H9 (cell line): ENCODE measurements around the gene GLB1L. TPM values are rescaled to one million over a fixed set of nuclear protein-coding genes. Genes with fewer than 3 reads are reported as not detected.
A peak's percentile ranks its signal among the peaks of the same experiment; 100 is the strongest.

Source experiments
- DNase-seq: peaks from one replicate; pipeline ENCODE4 v3.0.0-alpha.2; 2017
- H2AFZ ChIP-seq: one replicate; pipeline ENCODE4 v1.6.1; 2013; ENCODE audit warnings: mild to moderate bottlenecking, low read length, control low read depth, moderate library complexity
- H2AK5ac ChIP-seq: 2 replicates; pipeline ENCODE4 v1.6.1; 2013; ENCODE audit warnings: low read length, control low read depth, mixed read lengths; ENCODE audit not compliant: insufficient read length
- H2BK120ac ChIP-seq: one replicate; pipeline ENCODE4 v1.6.1; 2013; ENCODE audit warnings: low read depth, mild to moderate bottlenecking, low read length, control low read depth, inconsistent platforms; ENCODE audit not compliant: poor library complexity, severe bottlenecking
- H2BK12ac ChIP-seq: 2 replicates; pipeline ENCODE4 v1.6.1; 2013; ENCODE audit warnings: low read length, control low read depth, mixed read lengths, low read depth; ENCODE audit not compliant: insufficient read length
- H2BK15ac ChIP-seq: 2 replicates; pipeline ENCODE4 v1.6.1; 2013; ENCODE audit warnings: low read depth, low read length, control low read depth
- H2BK20ac ChIP-seq: one replicate; pipeline ENCODE4 v1.6.1; 2013; ENCODE audit warnings: low read depth, mild to moderate bottlenecking, low read length, control low read depth, inconsistent platforms; ENCODE audit not compliant: poor library complexity, severe bottlenecking
- H2BK5ac ChIP-seq: 2 replicates; pipeline ENCODE4 v1.6.1; 2013; ENCODE audit warnings: low read length, control low read depth, mixed read lengths; ENCODE audit not compliant: insufficient read length
- H3K14ac ChIP-seq: 2 replicates; pipeline ENCODE4 v1.6.1; 2013; ENCODE audit warnings: low read length, control low read depth; ENCODE audit not compliant: insufficient read depth
- H3K18ac ChIP-seq: 2 replicates; pipeline ENCODE4 v1.6.1; 2013; ENCODE audit warnings: low read depth, mild to moderate bottlenecking, mixed read lengths, low read length, control low read depth; ENCODE audit not compliant: insufficient read length
- H3K23ac ChIP-seq: 2 replicates; pipeline ENCODE4 v1.6.1; 2013; ENCODE audit warnings: low read length, control low read depth, mixed read lengths, low read depth; ENCODE audit not compliant: insufficient read length
- H3K23me2 ChIP-seq: 2 replicates; pipeline ENCODE4 v1.6.1; 2013; ENCODE audit warnings: low read depth, mild to moderate bottlenecking, mixed read lengths, low read length, control low read depth; ENCODE audit not compliant: insufficient read length, poor library complexity, severe bottlenecking
- H3K27ac ChIP-seq: 2 replicates; pipeline ENCODE4 v1.5.1; 2013; ENCODE audit warnings: low read length, control low read depth, mixed read lengths, low read depth; ENCODE audit not compliant: insufficient read length
- H3K27me3 ChIP-seq: 2 replicates; pipeline ENCODE4 v1.6.1; 2013; ENCODE audit warnings: low read length, control low read depth, inconsistent platforms; ENCODE audit not compliant: insufficient read depth
- H3K4ac ChIP-seq: 2 replicates; pipeline ENCODE4 v1.6.1; 2013; ENCODE audit warnings: low read depth, mild to moderate bottlenecking, control low read depth, inconsistent platforms, low read length, moderate library complexity
- H3K4me1 ChIP-seq: 2 replicates; pipeline ENCODE4 v1.6.1; 2013; ENCODE audit warnings: low read length, control low read depth, inconsistent platforms; ENCODE audit not compliant: insufficient read depth
- H3K4me2 ChIP-seq: 2 replicates; pipeline ENCODE4 v1.6.1; 2013; ENCODE audit warnings: low read length, control low read depth, mixed read lengths; ENCODE audit not compliant: insufficient read length, insufficient read depth
- H3K56ac ChIP-seq: 2 replicates; pipeline ENCODE4 v1.6.1; 2013; ENCODE audit warnings: low read depth, mild to moderate bottlenecking, mixed read lengths, low read length, control low read depth; ENCODE audit not compliant: insufficient read length
- H3K79me1 ChIP-seq: 2 replicates; pipeline ENCODE4 v1.6.1; 2013; ENCODE audit warnings: low read depth, mild to moderate bottlenecking, moderate library complexity, low read length, control low read depth, inconsistent platforms; ENCODE audit not compliant: insufficient read depth, poor library complexity, severe bottlenecking
- H3K79me2 ChIP-seq: 2 replicates; pipeline ENCODE4 v1.6.1; 2013; ENCODE audit warnings: low read length, control low read depth, inconsistent platforms; ENCODE audit not compliant: insufficient read depth
- H3K9ac ChIP-seq: 2 replicates; pipeline ENCODE4 v1.6.1; 2013; ENCODE audit warnings: low read length, control low read depth, mixed read lengths; ENCODE audit not compliant: insufficient read length; ENCODE audit errors: extremely low read depth
- H3K9me3 ChIP-seq: one replicate; pipeline ENCODE4 v1.6.1; 2013; ENCODE audit warnings: low read depth, low read length, inconsistent platforms; ENCODE audit not compliant: control insufficient read depth
- H3T11ph ChIP-seq: one replicate; pipeline ENCODE4 v1.6.1; 2013; ENCODE audit warnings: mild to moderate bottlenecking, low read length, control low read depth, inconsistent platforms
- H4K20me1 ChIP-seq: one replicate; pipeline ENCODE4 v1.6.1; 2013; ENCODE audit not compliant: control insufficient read depth, insufficient read length, insufficient read depth
- H4K5ac ChIP-seq: 2 replicates; pipeline ENCODE4 v1.6.1; 2013; ENCODE audit warnings: low read depth, mild to moderate bottlenecking, mixed read lengths, low read length, control low read depth; ENCODE audit not compliant: insufficient read length
- H4K8ac ChIP-seq: replicated peaks from 2 replicates; pipeline ENCODE4 v1.6.1; 2013; ENCODE audit warnings: low read length, control low read depth, mixed read lengths, low read depth; ENCODE audit not compliant: insufficient read length
- H4K91ac ChIP-seq: 2 replicates; pipeline ENCODE4 v1.6.1; 2013; ENCODE audit warnings: low read depth, mild to moderate bottlenecking, moderate library complexity, mixed read lengths, low read length, control low read depth; ENCODE audit not compliant: insufficient read length
- H3K27ac Mint-ChIP-seq, 3 experiments: 2 replicates in 2 of 3; 3 replicates in 1 of 3; pipeline ENCODE4 v1.8.0; 2020 to 2021; ENCODE audit warnings: mixed read lengths in 3 of 3, mild to moderate bottlenecking in 1 of 3, moderate library complexity in 1 of 3
- H3K27me3 Mint-ChIP-seq: 2 replicates; pipeline ENCODE4 v1.8.0; 2021; ENCODE audit warnings: low read depth, mild to moderate bottlenecking, moderate library complexity, mixed read lengths
- H3K36me3 Mint-ChIP-seq, 3 experiments: 2 replicates in 2 of 3; 3 replicates in 1 of 3; pipeline ENCODE4 v1.8.0; 2020 to 2021; ENCODE audit warnings: low read depth in 3 of 3, mixed read lengths in 3 of 3; ENCODE audit not compliant: insufficient read depth in 1 of 3
- H3K4me1 Mint-ChIP-seq, 2 experiments: 2 replicates each; pipeline ENCODE4 v1.8.0; 2020; ENCODE audit warnings: mixed read lengths in 2 of 2
- H3K4me3 Mint-ChIP-seq, 2 experiments: 2 replicates in 1 of 2; 3 replicates in 1 of 2; pipeline ENCODE4 v1.8.0; 2020 to 2021; ENCODE audit warnings: mild to moderate bottlenecking in 2 of 2, mixed read lengths in 2 of 2, moderate library complexity in 1 of 2
- H3K9me3 Mint-ChIP-seq, 2 experiments: 2 replicates in 1 of 2; 3 replicates in 1 of 2; pipeline ENCODE4 v1.8.0; 2020; ENCODE audit warnings: mild to moderate bottlenecking in 2 of 2, mixed read lengths in 2 of 2, moderate library complexity in 1 of 2
- WGBS: extraction: QIAGEN DNeasy Blood & Tissue Kit; methylation state at CpG from one replicate; pipeline ENCODE4 v1.1.7; 2013; ENCODE audit warnings: missing lambda C conversion rate, low lambda C conversion rate, mixed read lengths; ENCODE audit not compliant: insufficient read length; ENCODE audit errors: extremely low coverage; 5-methylcytosine and 5-hydroxymethylcytosine counted together
- total RNA-seq: library from RNA; stranded (reverse); gene quantifications from 2 replicates; pipeline ENCODE4 v1.2.1, GENCODE V29; 2021
- TF ChIP-seq, protein P1 (sequence below): fragments of 200-600 bp; sonication (generic); conservative IDR thresholded peaks from 3 replicates; pipeline ENCODE4 v1.8.0; 2021; ENCODE audit warnings: antibody characterized with exemption, mild to moderate bottlenecking

The GLB1L gene
- total RNA-seq, 1 experiment from 2014 or later = 6.5 TPM

GRCh38 chr2:219279151-219279915 is 34.1 kb upstream of the GLB1L start, which contains the start of gene DNAJB2:
Gene DNAJB2, plus strand, starts transcription at chr2:219279366. Its CDS starts 468 bp downstream, at chr2:219279834.
- H3K27me3 Mint-ChIP-seq = peaks cover 2% of the 10 kb centered on the region
- Histone ChIP-seq H2BK12ac (no peak within 1 kb of the TSS), H2AK5ac (peak within 1 kb of the TSS; percentile 3), H3T11ph (no peak within 1 kb of the TSS), H3K79me2 (no peaks in the 10 kb centered on the region), H3K14ac (peak within 1 kb of the TSS; percentile 81), H2BK15ac (no peak within 1 kb of the TSS; the same call in 1 of the 2 replicates), H3K4me2 (peak within 1 kb of the TSS; percentile 96), H4K8ac (no peak within 1 kb of the TSS), H4K5ac (no peak within 1 kb of the TSS), H2BK5ac (no peak within 1 kb of the TSS), H3K18ac (peak within 1 kb of the TSS; percentile 83), H3K27ac (no peak within 1 kb of the TSS), H3K79me1 (no peaks in the 10 kb centered on the region), H3K4me1 (peaks cover 3% of the 10 kb centered on the region; the same call in 1 of the 2 replicates), H2AFZ (no peak within 1 kb of the TSS), H3K23ac (no peak within 1 kb of the TSS), H3K27me3 (no peaks in the 10 kb centered on the region), H4K91ac (no peak within 1 kb of the TSS), H2BK120ac (no peak within 1 kb of the TSS), H3K4ac (no peak within 1 kb of the TSS), H4K20me1 (no peaks in the 10 kb centered on the region), H3K23me2 (peaks cover 12% of the 10 kb centered on the region), H2BK20ac (no peak within 1 kb of the TSS), H3K9me3 (no peaks in the 10 kb centered on the region), H3K56ac (no peak within 1 kb of the TSS), H3K9ac (peak within 1 kb of the TSS; percentile 54)
- H3K9me3 Mint-ChIP-seq = no peaks in the 10 kb centered on the region
- TF ChIP-seq, protein P1, sequence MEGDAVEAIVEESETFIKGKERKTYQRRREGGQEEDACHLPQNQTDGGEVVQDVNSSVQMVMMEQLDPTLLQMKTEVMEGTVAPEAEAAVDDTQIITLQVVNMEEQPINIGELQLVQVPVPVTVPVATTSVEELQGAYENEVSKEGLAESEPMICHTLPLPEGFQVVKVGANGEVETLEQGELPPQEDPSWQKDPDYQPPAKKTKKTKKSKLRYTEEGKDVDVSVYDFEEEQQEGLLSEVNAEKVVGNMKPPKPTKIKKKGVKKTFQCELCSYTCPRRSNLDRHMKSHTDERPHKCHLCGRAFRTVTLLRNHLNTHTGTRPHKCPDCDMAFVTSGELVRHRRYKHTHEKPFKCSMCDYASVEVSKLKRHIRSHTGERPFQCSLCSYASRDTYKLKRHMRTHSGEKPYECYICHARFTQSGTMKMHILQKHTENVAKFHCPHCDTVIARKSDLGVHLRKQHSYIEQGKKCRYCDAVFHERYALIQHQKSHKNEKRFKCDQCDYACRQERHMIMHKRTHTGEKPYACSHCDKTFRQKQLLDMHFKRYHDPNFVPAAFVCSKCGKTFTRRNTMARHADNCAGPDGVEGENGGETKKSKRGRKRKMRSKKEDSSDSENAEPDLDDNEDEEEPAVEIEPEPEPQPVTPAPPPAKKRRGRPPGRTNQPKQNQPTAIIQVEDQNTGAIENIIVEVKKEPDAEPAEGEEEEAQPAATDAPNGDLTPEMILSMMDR = no peak; the same call in 2 of the 3 replicates
- peak; percentile 97 for DNase-seq
- H3K4me1 Mint-ChIP-seq = peaks cover 34 to 37% of the 10 kb centered on the region in 2 experiments
- peak within 1 kb of the TSS; percentile 85 to 93 (median 89); a peak in 6 of 7 replicates for H3K27ac Mint-ChIP-seq
- no CpG with 5 or more reads among the region's 65 CpGs for WGBS
- H3K4me3 Mint-ChIP-seq = peak within 1 kb of the TSS; percentile 77 to 89
- H3K36me3 Mint-ChIP-seq = peaks cover 4 to 30% (median 14%) of the 10 kb centered on the region in 3 experiments; a peak in 6 of 7 replicates
